CD4-positive, alpha-beta T cell (primary cell): ENCODE data around the gene IL9R. TPM values are rescaled to one million over a fixed set of nuclear protein-coding genes. Genes with fewer than 3 reads are reported as not detected.
"Not testable (repeated sequence)": the region's sequence is repeated elsewhere in the genome, so short reads cannot be mapped to it uniquely, and the experiment has no call there.

Experiments used
- ATAC-seq: fragments of 200-7000 bp; cut with Tn5 transposase; one replicate; pipeline ENCODE4 v1.10.0; 2022; ENCODE audit warnings: mild to moderate bottlenecking; ENCODE audit not compliant: poor library complexity
- CTCF ChIA-PET: fragments of 350-600 bp; sonication (Branson Sonifier 250); formaldehyde crosslinking; loops from one replicate; lab custom pipeline; 2021; ENCODE audit warnings: antibody characterized with exemption, inconsistent platforms; lab: Charles Lee
- POLR2A ChIA-PET: fragments of 350-600 bp; sonication (Branson Sonifier 250); formaldehyde crosslinking; loops from one replicate; lab custom pipeline; 2021; ENCODE audit warnings: antibody characterized with exemption, inconsistent platforms; lab: Charles Lee
- DNase-seq, 14 experiments: peaks; one replicate each; pipeline ENCODE4 v3.0.0-alpha.2; 2013 to 2020; ENCODE audit warnings: mixed read lengths in 2 of 14
- H3K27ac ChIP-seq, 2 donors: one replicate each; pipeline versions ENCODE4 v1.5.1 to v1.7.0; 2013; ENCODE audit warnings: low read length in 2 of 2, low read depth in 1 of 2, mild to moderate bottlenecking in 1 of 2
- H3K27me3 ChIP-seq, 2 experiments: 1 replicate in 1 of 2; 2 replicates in 1 of 2; pipeline versions ENCODE4 v1.6.1 to v1.7.0; 2013; ENCODE audit warnings: low read length in 2 of 2, control low read depth in 1 of 2, mild to moderate bottlenecking in 1 of 2, moderate library complexity in 1 of 2; ENCODE audit not compliant: insufficient read depth in 2 of 2, control insufficient read depth in 1 of 2
- H3K36me3 ChIP-seq: one replicate; pipeline ENCODE4 v1.6.1; 2013; ENCODE audit warnings: low read length, control low read depth; ENCODE audit not compliant: insufficient read depth
- H3K4me1 ChIP-seq: one replicate; pipeline ENCODE4 v1.6.1; 2013; ENCODE audit warnings: low read length, control low read depth; ENCODE audit not compliant: insufficient read depth
- H3K4me3 ChIP-seq: one replicate; pipeline ENCODE4 v1.5.1; 2013; ENCODE audit warnings: mild to moderate bottlenecking, low read length, moderate library complexity
- H3K9me3 ChIP-seq, 2 experiments: 1 replicate in 1 of 2; 2 replicates in 1 of 2; pipeline versions ENCODE4 v1.6.1 to v1.7.0; 2013; ENCODE audit warnings: low read length in 2 of 2, mild to moderate bottlenecking in 2 of 2, control low read depth in 1 of 2, moderate library complexity in 1 of 2; ENCODE audit not compliant: control insufficient read depth in 1 of 2, insufficient read depth in 1 of 2
- H3K27ac Mint-ChIP-seq: one replicate; pipeline ENCODE4 v1.8.0; 2020; ENCODE audit warnings: mixed read lengths
- H3K27me3 Mint-ChIP-seq: one replicate; pipeline ENCODE4 v1.8.0; 2021; ENCODE audit warnings: mixed read lengths
- H3K36me3 Mint-ChIP-seq: one replicate; pipeline ENCODE4 v1.8.0; 2021; ENCODE audit warnings: low read depth, mixed read lengths
- H3K4me1 Mint-ChIP-seq: one replicate; pipeline ENCODE4 v1.8.0; 2021; ENCODE audit warnings: low read depth, mixed read lengths
- H3K4me3 Mint-ChIP-seq: one replicate; pipeline ENCODE4 v1.8.0; 2020; ENCODE audit warnings: mild to moderate bottlenecking, mixed read lengths
- H3K9me3 Mint-ChIP-seq: one replicate; pipeline ENCODE4 v1.8.0; 2020; ENCODE audit warnings: mixed read lengths
- intact Hi-C, 2 experiments: fragments of 100-400 bp; cut with DNase I in 1 of 2; cut with micrococcal nuclease in 1 of 2; formaldehyde crosslinking; loops; one replicate each; pipeline versions ENCODE4 v1.15.1 to v1.9.0; 2023 to 2025; cut with DNase I, micrococcal nuclease
- total RNA-seq, 174 experiments: library from RNA in 2 of 174; stranded (reverse) in 2 of 174; gene quantifications; one replicate each; pipeline ENCODE4 v1.2.3 and lab custom pipeline; 2021 to 2026
- TF ChIP-seq, protein P1 (sequence below): fragments of 200-600 bp; IDR thresholded peaks from one replicate; pipeline ENCODE4 v1.8.0; 2022; ENCODE audit warnings: antibody characterized with exemption, mild to moderate bottlenecking

IL9R gene
- total RNA-seq, 2 experiments from 2014 or later, result 0.69 to 1.1 TPM

GRCh38 chrX:155968326-155968661 lies 29.2 kb upstream of the IL9R start:
- ChIA-PET POLR2A (no interaction called here), CTCF (no interaction called here)
- TF ChIP-seq, protein P1, sequence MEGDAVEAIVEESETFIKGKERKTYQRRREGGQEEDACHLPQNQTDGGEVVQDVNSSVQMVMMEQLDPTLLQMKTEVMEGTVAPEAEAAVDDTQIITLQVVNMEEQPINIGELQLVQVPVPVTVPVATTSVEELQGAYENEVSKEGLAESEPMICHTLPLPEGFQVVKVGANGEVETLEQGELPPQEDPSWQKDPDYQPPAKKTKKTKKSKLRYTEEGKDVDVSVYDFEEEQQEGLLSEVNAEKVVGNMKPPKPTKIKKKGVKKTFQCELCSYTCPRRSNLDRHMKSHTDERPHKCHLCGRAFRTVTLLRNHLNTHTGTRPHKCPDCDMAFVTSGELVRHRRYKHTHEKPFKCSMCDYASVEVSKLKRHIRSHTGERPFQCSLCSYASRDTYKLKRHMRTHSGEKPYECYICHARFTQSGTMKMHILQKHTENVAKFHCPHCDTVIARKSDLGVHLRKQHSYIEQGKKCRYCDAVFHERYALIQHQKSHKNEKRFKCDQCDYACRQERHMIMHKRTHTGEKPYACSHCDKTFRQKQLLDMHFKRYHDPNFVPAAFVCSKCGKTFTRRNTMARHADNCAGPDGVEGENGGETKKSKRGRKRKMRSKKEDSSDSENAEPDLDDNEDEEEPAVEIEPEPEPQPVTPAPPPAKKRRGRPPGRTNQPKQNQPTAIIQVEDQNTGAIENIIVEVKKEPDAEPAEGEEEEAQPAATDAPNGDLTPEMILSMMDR, result no peak
- H3K9me3 Mint-ChIP-seq, result peaks cover 11% of the 10 kb centered on the region
- ATAC-seq (no peak), DNase-seq (no peak)
- H3K36me3 Mint-ChIP-seq, result no peaks in the 10 kb centered on the region
- no peaks in the 10 kb centered on the region for H3K9me3 ChIP-seq
- no peaks in the 10 kb centered on the region for H3K27me3 ChIP-seq
- no peak overlapping the region for H3K27ac ChIP-seq
- no peak overlapping the region for H3K4me3 ChIP-seq
- H3K27me3 Mint-ChIP-seq, result peaks cover 38% of the 10 kb centered on the region
- H3K4me1 ChIP-seq, result no peaks in the 10 kb centered on the region
- intact Hi-C loops, result no loop called here
- H3K27ac Mint-ChIP-seq, result no peak overlapping the region
- no peak overlapping the region for H3K4me3 Mint-ChIP-seq
- no peaks in the 10 kb centered on the region for H3K36me3 ChIP-seq
- no peaks in the 10 kb centered on the region for H3K4me1 Mint-ChIP-seq

DNA sequence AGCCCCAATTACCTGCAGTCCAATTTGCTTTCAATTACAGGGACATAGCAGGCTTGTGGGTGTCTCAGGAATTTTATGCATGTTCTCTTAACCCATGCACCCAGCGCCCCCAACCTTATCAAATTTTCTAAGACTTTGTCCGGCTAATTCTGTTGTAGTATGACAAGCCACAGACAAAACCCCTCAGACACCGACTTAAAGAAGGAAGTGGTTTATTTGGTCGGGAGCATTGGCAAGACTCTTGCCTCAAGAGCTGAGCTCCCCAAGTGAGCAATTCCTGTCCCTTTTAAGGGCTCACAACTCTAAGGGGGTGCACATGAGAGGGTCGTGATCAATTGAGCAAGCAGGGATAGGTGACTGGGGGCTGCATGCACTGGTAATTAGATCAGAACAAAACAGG lies 28.7 kb upstream of the IL9R start:
- POLR2A ChIA-PET, result no interaction called here
- TF ChIP-seq, protein P1, result no peak
- Histone ChIP-seq H3K9me3 (no peaks in the 10 kb centered on the region), H3K4me1 (no peaks in the 10 kb centered on the region), H3K4me3 (no peak overlapping the region), H3K36me3 (no peaks in the 10 kb centered on the region), H3K27me3 (no peaks in the 10 kb centered on the region), H3K27ac (no peak overlapping the region)
- intact Hi-C loops, result no loop called here
- Mint-ChIP-seq H3K9me3 (peaks cover 11% of the 10 kb centered on the region), H3K27ac (no peak overlapping the region), H3K4me1 (no peaks in the 10 kb centered on the region), H3K4me3 (no peak overlapping the region), H3K36me3 (no peaks in the 10 kb centered on the region), H3K27me3 (peaks cover 38% of the 10 kb centered on the region)
- ATAC-seq (no peak), DNase-seq (no peak)
- CTCF ChIA-PET, result no interaction called here

GRCh38 chrX:155971658-155972057 lies 25.8 kb upstream of the IL9R start:
- H3K36me3 Mint-ChIP-seq, ATAC-seq, intact Hi-C loops, H3K4me3 Mint-ChIP-seq, H3K4me1 Mint-ChIP-seq, H3K27ac Mint-ChIP-seq, H3K9me3 Mint-ChIP-seq, DNase-seq, H3K4me3 ChIP-seq, H3K9me3 ChIP-seq, CTCF ChIA-PET, H3K27ac ChIP-seq, POLR2A ChIA-PET, H3K4me1 ChIP-seq, H3K27me3 ChIP-seq, H3K36me3 ChIP-seq: not testable (repeated sequence)
- peaks cover 30% of the 10 kb centered on the region for H3K27me3 Mint-ChIP-seq

GRCh38 chrX:155972241-155972640 lies 25.3 kb upstream of the IL9R start:
- DNase-seq, H3K4me3 Mint-ChIP-seq, H3K27ac ChIP-seq, H3K9me3 ChIP-seq, intact Hi-C loops, H3K4me3 ChIP-seq, H3K9me3 Mint-ChIP-seq, H3K36me3 Mint-ChIP-seq, H3K27me3 ChIP-seq, POLR2A ChIA-PET, H3K4me1 ChIP-seq, H3K36me3 ChIP-seq, H3K4me1 Mint-ChIP-seq, CTCF ChIA-PET, H3K27ac Mint-ChIP-seq, ATAC-seq: not testable (repeated sequence)
- H3K27me3 Mint-ChIP-seq, result peaks cover 26% of the 10 kb centered on the region
